RKO (cell line): ENCODE measurements around the gene DCUN1D5.
"Not testable (repeated sequence)": the region's sequence is repeated elsewhere in the genome, so short reads cannot be mapped to it uniquely, and the experiment has no call there.

Experiments used
- DNase-seq: peaks from one replicate; pipeline ENCODE4 v3.0.0-alpha.2; 2016; ENCODE audit warnings: low spot score

The DCUN1D5 gene

DNA sequence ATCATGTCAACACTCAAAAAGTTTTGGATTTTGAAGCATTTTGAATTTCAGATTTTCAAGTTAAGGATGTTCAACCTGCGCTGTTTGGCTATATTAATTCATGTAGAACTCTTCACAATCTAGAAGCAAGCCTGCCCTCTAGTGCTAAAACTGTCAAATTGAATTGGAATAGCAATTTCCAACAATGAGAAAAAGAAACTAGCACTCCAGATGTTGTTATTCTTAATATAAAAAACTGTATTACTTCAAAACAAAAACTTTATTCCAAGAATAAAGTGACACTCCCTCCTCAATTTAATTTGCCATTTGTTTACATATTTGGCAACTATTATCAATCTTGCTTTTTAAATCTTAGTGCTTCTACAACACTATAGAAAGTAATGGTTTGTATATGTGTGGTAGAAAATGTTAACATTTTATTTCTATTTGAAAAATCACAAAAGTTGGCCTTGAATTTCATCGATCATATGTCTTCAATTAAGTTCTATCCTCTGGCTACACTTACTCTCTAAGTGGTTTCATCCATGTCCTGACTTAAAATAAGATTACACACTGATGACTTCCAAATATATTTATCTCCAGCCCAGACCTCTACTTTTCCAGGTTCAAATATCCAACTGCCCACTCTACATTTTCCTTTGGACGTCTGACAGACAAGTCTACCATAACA lies 36.6 kb downstream of the DCUN1D5 start:
- DNase-seq, result peak; percentile 68

DNA sequence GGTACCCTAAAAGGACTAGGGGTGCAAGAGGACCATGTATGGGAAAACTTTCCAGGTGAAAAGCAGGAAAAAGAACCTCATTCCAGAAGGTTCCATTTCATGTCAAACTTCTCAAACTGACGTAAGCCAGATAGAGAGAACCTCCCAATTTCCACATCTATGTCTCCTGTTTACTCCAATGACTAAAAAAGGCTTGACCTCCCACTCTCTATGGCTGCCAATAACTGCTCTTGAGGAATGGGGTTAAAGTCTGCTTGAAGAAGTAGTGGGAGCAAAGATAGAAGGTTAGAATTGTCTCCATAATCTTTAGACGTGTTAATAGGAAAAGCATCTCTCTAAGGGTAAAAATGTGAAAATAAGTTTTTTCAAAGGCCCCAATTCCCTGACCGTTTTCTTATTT lies 38.0 kb downstream of the DCUN1D5 start:
- DNase-seq, result no peak

DNA sequence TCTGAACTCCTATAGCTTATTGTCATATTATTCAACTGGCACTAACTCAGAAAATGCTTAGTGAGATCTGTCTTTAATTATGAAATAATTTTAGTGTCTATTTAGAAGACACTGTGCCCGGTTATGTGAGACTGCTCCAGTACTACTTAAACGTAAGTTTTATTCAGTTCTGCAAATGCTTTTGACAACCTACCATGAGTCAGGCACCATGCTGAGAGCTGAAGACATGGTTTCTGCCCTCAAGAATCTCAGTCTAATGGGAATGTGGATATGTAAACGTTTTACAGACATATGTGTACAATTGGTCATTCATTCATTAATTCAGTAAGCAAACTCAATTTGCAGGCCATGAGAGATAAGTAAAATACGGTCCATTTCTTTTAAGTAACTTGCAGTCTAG lies 40.0 kb downstream of the DCUN1D5 start:
- DNase-seq, result no peak

DNA sequence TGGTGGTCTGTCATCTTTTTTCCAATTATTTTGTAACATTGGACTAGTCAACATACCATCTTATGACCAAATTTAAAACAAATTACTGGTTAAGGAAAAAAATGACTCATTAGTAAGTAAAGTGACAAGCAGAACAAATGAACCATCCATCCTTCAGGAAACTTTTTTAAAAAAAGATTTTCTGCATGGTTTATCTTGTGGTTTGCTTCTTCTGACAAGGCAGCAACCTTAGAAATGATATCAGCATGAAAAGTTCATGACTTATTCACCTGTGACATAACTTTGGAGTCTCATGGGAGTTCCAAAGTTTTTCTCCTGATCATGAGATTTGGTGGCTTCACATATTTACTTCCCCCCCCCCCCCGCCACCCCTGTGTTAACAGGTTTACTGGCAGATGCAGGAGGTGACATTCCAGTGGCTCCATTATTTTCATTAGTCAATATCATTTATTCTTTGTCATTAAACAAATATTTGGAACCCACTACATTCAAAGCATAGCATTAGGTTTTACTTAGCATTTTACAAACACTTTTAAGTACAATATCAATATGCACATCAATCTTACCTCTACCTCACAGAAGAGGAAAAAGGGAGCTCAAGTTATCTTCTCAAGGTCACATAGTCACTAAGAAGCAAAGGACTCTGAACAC lies 40.7 kb downstream of the DCUN1D5 start:
- peak; percentile 28 for DNase-seq

DNA sequence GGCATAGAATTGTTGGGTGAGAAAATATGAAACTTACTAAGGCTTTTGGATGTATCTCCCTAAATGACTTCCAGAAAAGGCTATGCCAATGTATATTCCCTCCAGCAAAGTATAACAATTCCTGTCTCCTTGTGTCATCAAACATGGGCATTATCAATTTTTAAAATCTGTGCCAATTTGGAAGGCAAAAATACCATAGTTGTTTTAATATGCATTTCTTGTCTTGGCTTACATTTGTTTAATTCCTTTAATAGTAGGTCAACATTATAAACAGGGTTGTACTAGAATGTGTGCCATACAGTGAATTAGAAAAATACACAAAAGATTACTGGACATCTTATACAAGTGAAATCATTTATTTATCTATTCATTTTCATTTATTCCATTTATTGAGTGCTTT lies 41.6 kb downstream of the DCUN1D5 start:
- no peak for DNase-seq

DNA sequence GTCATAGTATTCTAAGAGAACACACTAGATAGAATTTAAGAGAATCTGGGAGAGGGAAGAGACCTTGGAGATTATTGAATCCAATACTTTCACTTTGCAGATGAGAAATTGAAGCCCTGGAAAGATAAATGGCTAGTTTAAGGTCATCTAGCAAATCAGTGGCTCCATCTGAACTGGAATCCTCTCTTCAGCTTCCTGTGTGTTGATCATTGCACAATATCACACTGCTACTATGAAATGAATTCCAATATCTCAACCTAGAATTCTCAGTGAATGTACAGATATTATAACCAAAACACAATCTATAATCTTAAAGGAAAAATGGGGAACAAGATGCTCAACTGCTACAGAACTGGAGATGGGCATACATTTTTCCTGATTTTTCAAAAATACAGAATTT lies 44.1 kb downstream of the DCUN1D5 start:
- DNase-seq, result no peak

DNA sequence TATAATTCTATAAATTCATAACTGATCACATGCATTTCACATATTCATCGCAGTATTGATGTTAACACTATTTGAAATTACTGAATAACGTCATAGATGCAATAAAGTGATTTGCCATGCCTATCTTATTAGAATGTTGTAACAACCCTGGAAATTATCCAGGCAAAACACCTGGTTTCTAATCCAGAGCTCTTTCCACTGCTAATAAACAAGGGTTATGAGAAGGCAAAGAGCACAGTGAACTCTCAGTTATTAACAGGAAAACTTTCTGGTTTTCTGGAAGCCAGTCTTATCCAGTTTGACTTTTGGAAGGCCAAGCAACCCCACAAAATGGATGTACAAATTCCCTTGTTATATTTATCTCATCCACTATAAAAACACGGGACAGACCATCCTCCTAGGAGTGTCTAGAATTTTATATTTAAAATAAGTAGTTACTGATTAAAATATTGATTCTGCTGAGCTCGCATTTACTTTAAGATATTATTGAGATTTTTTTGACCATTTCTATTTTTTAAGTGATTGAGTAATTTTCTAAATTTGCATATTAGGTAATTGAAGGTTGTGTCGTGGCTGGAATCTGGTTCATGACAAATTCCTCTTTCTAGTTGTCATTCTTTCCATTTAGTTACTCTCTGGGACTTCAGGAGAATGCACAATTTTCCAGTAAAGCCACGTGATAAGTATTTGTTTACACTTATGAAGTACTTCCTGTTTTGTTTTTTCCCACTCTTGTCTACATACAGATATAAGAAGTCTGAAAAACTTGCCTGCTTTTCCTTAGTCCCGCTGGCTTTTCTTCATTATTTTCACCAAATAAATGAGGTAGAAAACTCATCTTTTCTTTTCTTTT lies 47.9 kb downstream of the DCUN1D5 start:
- DNase-seq, result no peak

DNA sequence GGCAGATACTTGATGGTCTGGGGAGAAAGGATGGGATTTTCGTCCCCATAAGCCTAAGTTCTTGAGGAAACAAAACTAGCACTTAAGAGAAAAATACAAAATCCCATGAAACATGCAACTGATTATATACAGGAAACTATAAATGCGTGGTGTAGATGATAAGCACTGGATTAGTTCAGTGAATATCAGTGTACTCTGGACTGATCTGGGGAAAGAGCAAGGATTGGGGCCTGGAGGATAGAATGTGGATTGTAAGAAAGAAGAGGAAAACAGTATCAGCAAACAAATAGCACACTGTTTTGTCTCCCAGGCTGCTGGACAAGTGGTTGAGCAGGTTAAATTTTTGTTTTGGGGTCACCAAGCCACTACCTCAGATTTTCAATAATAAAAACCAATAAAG lies 49.8 kb downstream of the DCUN1D5 start:
- no peak for DNase-seq

DNA sequence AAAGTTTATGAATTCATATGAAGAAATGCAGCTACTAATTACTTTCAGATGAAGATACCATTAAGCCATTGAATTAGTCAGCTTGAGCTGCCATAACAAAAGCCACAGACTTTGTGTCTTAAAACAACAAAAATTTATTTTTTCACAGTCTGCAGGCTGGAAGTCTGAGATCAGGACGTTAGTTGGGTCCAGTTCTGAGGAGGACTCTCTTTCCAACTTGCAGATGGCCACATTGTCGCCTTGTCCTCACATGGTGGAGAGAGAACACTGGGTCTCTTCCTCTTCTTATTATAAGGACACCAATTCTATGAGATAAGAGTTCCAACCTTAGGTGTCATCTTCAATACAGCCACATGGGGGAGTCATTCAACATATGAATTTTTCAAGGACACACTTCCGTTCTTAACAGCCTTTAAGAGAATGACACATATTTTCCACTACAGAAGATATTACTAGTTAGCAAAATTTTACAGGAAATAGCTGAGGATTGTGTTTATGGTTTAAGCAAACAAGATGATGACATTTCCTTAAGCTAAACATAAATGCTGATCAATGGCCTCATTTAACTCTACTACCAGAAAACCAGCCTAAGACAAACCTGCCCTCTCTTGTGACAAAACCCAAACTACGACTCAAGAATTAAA lies 56.0 kb downstream of the DCUN1D5 start:
- DNase-seq, result peak; percentile 98

DNA sequence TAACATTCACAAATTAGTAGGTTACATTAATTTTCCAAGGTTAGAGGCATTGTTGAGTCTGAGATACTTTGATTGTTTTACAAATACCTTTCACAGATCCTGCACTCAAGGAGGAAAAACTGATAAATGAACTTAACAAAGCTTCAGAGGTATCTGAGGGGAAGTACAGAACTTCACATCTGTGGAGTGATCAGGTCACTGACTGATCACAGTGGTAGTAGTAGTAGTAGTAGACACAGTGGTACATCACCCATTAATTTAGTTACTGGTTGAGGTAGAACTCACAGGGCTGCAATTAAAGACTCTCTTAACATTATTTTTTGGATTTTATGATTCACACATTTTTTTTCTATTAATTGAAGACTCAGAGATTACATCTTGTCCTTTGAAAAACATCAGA lies 56.7 kb downstream of the DCUN1D5 start:
- DNase-seq, result no peak

DNA sequence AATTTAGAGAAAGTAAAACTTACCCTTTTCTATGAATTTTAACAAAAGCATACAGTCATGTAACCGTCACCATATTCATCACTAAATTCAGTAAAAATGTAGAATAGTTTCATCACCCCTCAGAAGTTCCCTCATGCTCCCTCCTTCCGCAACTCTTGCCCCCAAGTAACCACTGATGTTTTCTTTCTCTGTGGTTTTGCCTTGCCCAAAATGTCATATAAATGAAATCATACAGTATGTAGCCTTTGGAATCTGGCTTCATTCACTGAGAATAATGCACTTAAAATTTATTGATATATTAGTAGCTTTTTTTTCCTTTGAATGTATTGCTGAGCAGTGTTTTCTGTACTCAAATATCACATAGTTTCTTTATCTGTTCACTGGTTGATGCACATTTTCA lies 60.1 kb downstream of the DCUN1D5 start:
- DNase-seq, result no peak

DNA sequence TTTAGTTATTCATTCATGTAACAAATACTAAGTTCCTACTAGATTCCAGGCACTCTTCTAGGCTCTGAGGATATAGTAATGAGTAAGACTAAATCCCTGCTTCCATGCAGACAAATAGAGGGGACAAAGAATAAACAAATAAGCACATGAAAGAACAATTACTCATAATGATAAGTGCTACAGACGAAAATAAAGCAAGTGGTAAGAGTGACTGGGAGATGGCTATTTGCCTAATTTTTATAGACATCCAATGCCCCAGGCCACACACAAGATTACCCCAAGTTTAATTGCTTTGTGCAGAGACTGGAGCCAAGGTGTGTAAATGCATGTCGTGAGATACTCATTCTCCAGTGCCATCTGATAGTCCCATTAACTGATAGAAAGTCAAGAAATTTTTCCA lies 62.6 kb downstream of the DCUN1D5 start:
- no peak for DNase-seq

DNA sequence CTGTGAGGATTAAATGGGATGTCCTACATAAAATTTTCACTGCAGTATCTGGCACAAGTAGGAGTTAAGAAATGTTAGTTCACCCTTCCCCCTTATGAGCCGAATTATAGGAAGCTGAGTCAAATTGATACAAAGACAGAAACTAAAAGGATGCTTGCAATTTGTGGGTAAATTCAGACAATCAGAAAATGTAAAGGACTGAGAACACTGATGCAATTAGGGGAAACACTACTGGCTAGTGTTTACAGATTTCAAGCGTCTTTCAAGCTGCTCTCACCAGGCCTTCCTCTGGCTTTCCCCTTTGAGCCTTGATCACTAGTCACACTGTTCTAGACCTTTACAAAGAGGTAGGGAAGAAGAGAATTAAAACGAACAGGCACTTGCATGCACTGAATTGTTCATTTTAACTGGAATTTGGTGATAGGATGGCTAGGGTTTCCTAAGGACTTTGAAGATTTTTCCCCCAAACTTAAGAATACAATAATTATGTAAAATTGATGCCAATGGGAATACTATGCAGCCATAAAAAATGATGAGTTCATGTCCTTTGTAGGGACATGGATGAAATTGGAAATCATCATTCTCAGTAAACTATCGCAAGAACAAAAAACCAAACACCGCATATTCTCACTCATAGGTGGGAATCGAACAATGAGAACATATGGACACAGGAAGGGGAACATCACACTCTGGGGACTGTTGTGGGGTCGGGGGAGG lies 63.5 kb downstream of the DCUN1D5 start:
- not testable (repeated sequence) for DNase-seq

DNA sequence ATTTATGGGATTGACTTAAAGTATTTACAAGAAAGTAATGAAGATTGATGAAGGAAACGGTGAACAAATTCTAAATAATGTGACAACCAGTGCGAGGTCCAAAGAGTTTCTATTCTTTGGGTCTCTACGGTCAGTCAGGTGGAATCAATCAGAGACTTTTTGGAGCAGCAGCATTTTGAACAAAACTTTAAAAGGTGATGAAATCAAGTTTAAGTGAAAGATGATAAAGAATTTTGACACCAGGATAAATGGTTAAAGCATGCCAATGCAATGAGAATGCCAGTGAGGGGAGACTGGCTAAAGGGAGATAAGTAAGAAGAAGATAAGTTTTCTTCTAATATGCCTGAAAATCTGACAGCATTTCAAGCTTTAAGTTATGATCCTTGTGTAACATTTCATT lies 67.9 kb downstream of the DCUN1D5 start:
- no peak for DNase-seq

DNA sequence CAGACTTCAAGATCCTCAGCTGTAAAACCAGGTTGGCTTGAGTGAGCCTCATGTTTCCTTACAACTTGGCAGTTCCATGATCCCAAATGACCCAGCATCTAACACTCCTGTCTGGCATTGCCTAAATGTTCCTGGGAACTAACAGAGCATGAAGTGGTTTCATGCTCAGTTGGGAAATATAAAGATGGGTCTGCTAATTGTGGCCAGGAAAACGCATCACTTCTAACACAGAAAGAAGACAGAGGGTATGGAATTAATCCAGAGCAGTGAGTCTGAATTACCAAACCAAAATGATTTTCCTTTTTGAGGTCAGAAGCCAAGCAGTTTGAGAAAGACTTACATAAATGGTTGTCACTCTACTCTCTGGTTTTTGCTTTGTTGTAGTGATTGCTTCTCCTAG lies 75.9 kb downstream of the DCUN1D5 start:
- DNase-seq, result no peak

DNA sequence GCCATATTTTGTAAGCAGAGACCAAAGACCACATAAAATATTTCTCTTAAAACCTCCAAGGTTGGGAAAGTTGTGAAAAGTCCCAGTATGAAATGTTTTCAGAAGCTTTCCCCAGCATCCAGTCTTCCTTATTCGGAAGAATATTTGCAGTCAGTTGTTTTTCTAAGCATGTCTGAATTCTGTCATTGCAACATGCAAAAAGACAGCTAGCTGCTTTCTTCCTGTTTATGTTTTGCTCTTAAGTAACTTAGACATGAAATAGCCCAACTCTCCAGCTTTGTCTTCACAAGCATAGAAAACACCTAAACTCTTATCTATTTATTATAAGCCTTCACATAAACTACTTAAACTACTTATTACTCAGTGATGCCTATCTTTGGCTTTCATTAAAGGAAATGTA lies 78.5 kb downstream of the DCUN1D5 start:
- no peak for DNase-seq
